DMS53 treated with DMSO at 0.1 percent for 48 hours (cell line): ENCODE data around the gene ERG28.
"Not testable (repeated sequence)": the region's sequence is repeated elsewhere in the genome, so short reads cannot be mapped to it uniquely, and the experiment has no call there.

Experiments
- DNase-seq: peaks from one replicate; lab custom pipeline; 2025; ENCODE audit not compliant: unreplicated experiment; lab: John Stamatoyannopoulos, UW

Gene ERG28

GRCh38 chr14:75626863-75627262 lies 33.8 kb downstream of the ERG28 start:
- DNase-seq: no peak

GRCh38 chr14:75626396-75626795 lies 34.3 kb downstream of the ERG28 start:
- DNase-seq: no peak

- DNase-seq: no peak
These were observed 35.6 kb downstream of the ERG28 start for GRCh38 chr14:75625034-75625433.

GRCh38 chr14:75619548-75619947 lies 41.1 kb downstream of the ERG28 start:
- DNase-seq: no peak

- no peak for DNase-seq
These were observed 45.5 kb downstream of the ERG28 start for GRCh38 chr14:75615200-75615599.

GRCh38 chr14:75614179-75614578 lies 46.5 kb downstream of the ERG28 start:
- DNase-seq: no peak

- DNase-seq: no peak
These were observed 48.5 kb downstream of the ERG28 start for GRCh38 chr14:75612157-75612556.

- DNase-seq: no peak
These were observed 49.8 kb downstream of the ERG28 start for GRCh38 chr14:75610834-75611233.

GRCh38 chr14:75609606-75610475 lies 50.8 kb downstream of the ERG28 start:
- no peak for DNase-seq

- DNase-seq: no peak
These were observed 51.6 kb downstream of the ERG28 start for GRCh38 chr14:75609116-75609515.

- DNase-seq: no peak
These were observed 52.6 kb downstream of the ERG28 start for GRCh38 chr14:75607842-75608640.

GRCh38 chr14:75607044-75607443 lies 53.6 kb downstream of the ERG28 start:
- DNase-seq: no peak

- DNase-seq: no peak
These were observed 54.8 kb downstream of the ERG28 start for GRCh38 chr14:75605916-75606315.

GRCh38 chr14:75604979-75605851 lies 55.5 kb downstream of the ERG28 start:
- no peak for DNase-seq

GRCh38 chr14:75602503-75602902 lies 58.2 kb downstream of the ERG28 start:
- no peak for DNase-seq

- DNase-seq: not testable (repeated sequence)
These were observed 59.6 kb downstream of the ERG28 start for GRCh38 chr14:75601061-75601460.

GRCh38 chr14:75600100-75600499 lies 60.6 kb downstream of the ERG28 start:
- not testable (repeated sequence) for DNase-seq
